Measurements from ENCODE around the gene PDZRN4.

Gene PDZRN4

GRCh38 chr12:41514907-41515306 lies 326.8 kb downstream of the PDZRN4 start:
- H3K4me3 ChIP-seq (ENCODE audit: low read length) = no peak overlapping the region
- 0 out of 2 replicates have a peak, but pooled peaks have one; percentile 2 for TF ChIP-seq CTCF (conservative IDR thresholded peaks at IDR 0.05; ENCODE audit: low read length)
- no peak for DNase-seq (ENCODE audit: low read depth)

- no peak for DNase-seq (ENCODE audit: low read depth)
- no peak overlapping the region for H3K4me3 ChIP-seq (ENCODE audit: low read length)
- no peak for TF ChIP-seq CTCF (conservative IDR thresholded peaks at IDR 0.05; ENCODE audit: low read length)
These were observed 327.8 kb downstream of the PDZRN4 start for GRCh38 chr12:41515953-41516352.

GRCh38 chr12:41520869-41521268 lies 332.7 kb downstream of the PDZRN4 start:
- no peak for DNase-seq (ENCODE audit: low read depth)
- no peak overlapping the region for H3K4me3 ChIP-seq (ENCODE audit: low read length)
- no peak for TF ChIP-seq CTCF (conservative IDR thresholded peaks at IDR 0.05; ENCODE audit: low read length)

- no peak for TF ChIP-seq CTCF (conservative IDR thresholded peaks at IDR 0.05; ENCODE audit: low read length)
- peak; percentile 91 for DNase-seq (ENCODE audit: low read depth)
- peak overlapping the region; percentile 8 for H3K4me3 ChIP-seq (ENCODE audit: low read length)
These were observed 333.8 kb downstream of the PDZRN4 start for GRCh38 chr12:41521872-41522379.

GRCh38 chr12:41527062-41527461 lies 338.9 kb downstream of the PDZRN4 start:
- no peak overlapping the region for H3K4me3 ChIP-seq (ENCODE audit: low read length)
- TF ChIP-seq CTCF (conservative IDR thresholded peaks at IDR 0.05; ENCODE audit: low read length) = no peak
- no peak for DNase-seq (ENCODE audit: low read depth)

- H3K4me3 ChIP-seq (ENCODE audit: low read length) = no peak overlapping the region
- no peak for DNase-seq (ENCODE audit: low read depth)
- TF ChIP-seq CTCF (conservative IDR thresholded peaks at IDR 0.05; ENCODE audit: low read length) = no peak
These were observed 339.5 kb downstream of the PDZRN4 start for GRCh38 chr12:41527534-41528116.

GRCh38 chr12:41528874-41529273 lies 340.8 kb downstream of the PDZRN4 start:
- DNase-seq (ENCODE audit: low read depth) = no peak
- no peak overlapping the region for H3K4me3 ChIP-seq (ENCODE audit: low read length)
- no peak for TF ChIP-seq CTCF (conservative IDR thresholded peaks at IDR 0.05; ENCODE audit: low read length)
